Renal cortex interstitium (tissue), 11 donors: ENCODE results near the gene LRRC72. TPM values are rescaled to one million over a fixed set of nuclear protein-coding genes. Genes with fewer than 3 reads are reported as not detected.

ENCODE experiments used
- DNase-seq, 11 donors: peaks; one replicate each; pipeline ENCODE4 v3.0.0-alpha.2; 2013; ENCODE audit warnings: low read depth in 9 of 11, low spot score in 4 of 11; ENCODE audit errors: extremely low read depth in 1 of 11
- polyA plus RNA-seq, 3 donors: library from polyadenylated mRNA; unstranded; fragments of 120-200 nt; gene quantifications; one replicate each; pipeline ENCODE4 v1.2.1, GENCODE V29; 2013; ENCODE audit not compliant: insufficient read length in 3 of 3

Gene LRRC72
- polyA plus RNA-seq, 3 donors, result not detected

- no peak for DNase-seq
Observed at GRCh38 chr7:16603633-16604032, 77.0 kb downstream of the LRRC72 start.

GRCh38 chr7:16604054-16604453, 77.4 kb downstream of the LRRC72 start:
- DNase-seq, result no peak

DNA sequence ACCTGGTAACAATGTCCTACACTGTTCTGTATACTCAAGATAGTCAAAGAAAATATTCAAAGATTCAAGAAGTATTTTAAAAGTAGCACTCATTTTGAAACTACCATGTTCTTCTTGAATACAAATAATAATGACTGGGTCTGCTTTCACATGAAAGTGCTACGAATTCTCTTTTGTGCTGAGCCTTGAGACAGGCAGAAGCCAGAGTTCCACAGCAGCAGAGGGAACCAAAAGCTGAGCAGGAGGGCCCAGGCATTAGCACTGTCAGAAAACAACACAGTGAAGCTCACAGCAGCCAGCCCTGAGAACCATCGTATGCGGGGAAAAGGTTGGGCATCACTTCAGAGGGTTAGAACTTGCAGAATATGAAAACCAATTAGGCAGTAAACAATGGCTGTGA, 80.1 kb downstream of the LRRC72 start:
- no peak for DNase-seq

DNA sequence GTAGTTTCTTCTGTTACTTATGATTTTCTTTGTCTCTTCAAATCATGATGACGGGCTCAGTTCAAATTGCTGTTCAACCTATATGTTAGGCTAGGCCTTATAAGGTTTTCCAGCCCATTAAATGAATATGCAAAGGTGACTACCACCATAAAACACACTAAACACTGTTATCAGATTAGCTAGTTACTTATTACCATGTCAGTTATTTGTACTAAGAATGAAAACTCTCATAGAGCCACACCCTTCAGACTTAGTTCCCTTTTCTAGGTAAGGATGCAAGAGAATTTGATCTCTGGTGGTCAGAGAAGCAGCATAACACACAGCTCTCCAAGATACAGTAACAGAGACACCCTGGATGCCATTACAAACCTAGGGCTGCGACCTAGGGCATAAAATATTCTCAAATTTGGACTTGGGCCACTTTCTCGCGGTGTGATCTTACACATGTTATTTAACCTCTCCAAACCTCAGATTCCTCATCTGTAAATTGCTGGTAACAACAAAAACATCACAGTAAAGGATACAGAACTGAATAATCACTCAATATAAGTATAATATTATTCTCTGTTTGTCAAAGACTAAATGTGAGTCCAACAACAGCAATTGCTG, 83.3 kb downstream of the LRRC72 start:
- DNase-seq, result no peak

DNA sequence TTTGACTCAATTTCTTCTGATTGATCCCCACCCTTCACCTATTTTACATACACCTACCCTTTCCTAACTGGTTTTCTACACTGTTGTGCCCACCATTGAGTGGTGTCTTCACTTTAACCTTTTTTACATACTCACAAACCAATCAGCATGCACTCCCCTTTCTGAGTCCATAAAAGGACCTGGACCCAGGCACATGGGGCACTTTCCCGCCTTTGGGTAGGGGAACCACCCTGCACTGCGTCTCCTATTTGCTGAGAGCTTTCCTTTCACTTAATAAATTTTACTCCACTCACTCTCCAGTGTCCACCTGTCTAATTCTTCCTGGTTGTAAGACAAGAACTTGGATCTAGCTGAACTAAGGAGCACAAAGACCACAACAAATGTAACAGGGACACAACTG, 85.1 kb downstream of the LRRC72 start:
- DNase-seq, result no peak

DNA sequence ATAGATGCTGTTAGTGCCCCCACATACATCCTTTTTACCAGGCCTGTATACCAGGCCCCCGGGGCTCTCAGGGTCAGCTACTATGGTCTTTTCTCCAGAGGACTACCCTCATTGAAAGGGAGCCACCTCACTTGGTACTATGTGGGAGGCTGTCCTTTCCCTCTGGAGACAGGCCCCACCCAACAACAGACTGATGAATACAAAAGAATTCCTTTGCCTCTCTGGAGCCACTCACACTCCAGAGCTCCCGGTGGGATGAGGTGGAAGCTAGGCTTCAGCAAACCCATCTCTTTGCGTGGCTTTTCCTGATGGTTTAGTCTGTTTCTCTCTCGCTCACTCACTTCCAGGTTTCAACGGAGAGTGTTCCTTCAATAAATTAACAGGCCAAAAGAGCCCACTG, 88.6 kb downstream of the LRRC72 start:
- no peak for DNase-seq

DNA sequence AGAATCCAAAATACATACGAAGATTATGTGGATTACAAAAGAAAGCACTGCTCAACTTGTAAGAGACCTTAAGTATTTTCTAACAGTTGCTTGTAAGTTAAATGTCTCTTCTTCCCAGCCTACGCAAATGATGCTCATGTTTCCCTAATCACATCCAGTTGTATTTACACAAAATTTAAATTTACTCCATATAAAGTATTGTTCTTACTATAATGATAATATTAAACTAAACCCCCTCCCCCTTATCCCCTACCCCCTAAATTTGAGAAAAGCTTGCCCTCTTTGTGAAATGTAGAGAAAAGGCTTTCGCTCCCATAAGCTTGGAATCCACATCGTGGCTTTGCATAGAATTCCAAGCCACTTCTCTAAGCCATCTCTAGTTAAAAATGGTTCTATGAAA, 89.5 kb downstream of the LRRC72 start:
- no peak for DNase-seq

GRCh38 chr7:16616542-16616941, 89.9 kb downstream of the LRRC72 start:
- DNase-seq, result no peak

GRCh38 chr7:16619979-16620408, 93.4 kb downstream of the LRRC72 start:
- no peak for DNase-seq

DNA sequence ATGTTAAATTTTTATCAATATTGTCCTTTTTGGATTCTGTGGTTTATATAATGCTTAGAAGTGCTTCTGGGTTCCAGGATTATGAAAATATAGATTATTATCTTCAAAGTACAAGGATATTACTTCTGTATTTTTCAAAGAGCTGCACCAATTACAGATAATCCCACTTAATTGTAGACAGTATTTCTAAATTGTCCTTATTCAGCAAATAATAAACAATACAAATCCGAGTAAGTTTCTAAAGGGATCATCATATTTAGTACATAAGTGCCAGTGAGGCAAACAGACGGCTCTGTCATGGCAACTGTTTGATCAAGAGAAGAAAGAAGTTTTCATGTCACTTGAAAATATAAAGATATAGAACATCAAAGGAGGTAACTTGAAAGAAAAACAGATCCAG, 99.8 kb downstream of the LRRC72 start:
- no peak for DNase-seq

- DNase-seq, result no peak
Observed at GRCh38 chr7:16627236-16627635, 100.6 kb downstream of the LRRC72 start.

- DNase-seq, result no peak
Observed at GRCh38 chr7:16630654-16631053, 104.0 kb downstream of the LRRC72 start.

Other genes starting within 250 kb of the LRRC72 start
- gene CRPPA, start 105.3 kb upstream of the LRRC72 start, polyA plus RNA-seq, result 1 to 10 TPM; 4.1 to 4.5 (median 4.4) TPM
- gene SOSTDC1, start 61.1 kb upstream of the LRRC72 start, polyA plus RNA-seq, result 10 to 100 TPM; 45.8 to 58.9 (median 47.4) TPM
- 10 to 100 TPM; 28.4 to 37.9 (median 36.3) TPM for gene ANKMY2, start 118.9 kb downstream of the LRRC72 start, polyA plus RNA-seq
- 10 to 100 TPM; 74.7 to 87.0 (median 75.4) TPM for gene BZW2, start 119.4 kb downstream of the LRRC72 start, polyA plus RNA-seq
- gene TSPAN13, start 226.9 kb downstream of the LRRC72 start, polyA plus RNA-seq, result 10 to 100 TPM; 22.2 to 27.8 (median 27.2) TPM